LNCAP (cell line): ENCODE results near the gene RIBC2.

Experiments used
- TF ChIP-seq, protein P1 (sequence below): fragments of 450-650 bp; IDR thresholded peaks from 2 replicates; pipeline ENCODE4 v1.5.1; 2017; ENCODE audit warnings: mild to moderate bottlenecking

RIBC2 gene

GRCh38 chr22:45446216-45446615 is 32.7 kb downstream of the RIBC2 start:
- TF ChIP-seq, protein P1, sequence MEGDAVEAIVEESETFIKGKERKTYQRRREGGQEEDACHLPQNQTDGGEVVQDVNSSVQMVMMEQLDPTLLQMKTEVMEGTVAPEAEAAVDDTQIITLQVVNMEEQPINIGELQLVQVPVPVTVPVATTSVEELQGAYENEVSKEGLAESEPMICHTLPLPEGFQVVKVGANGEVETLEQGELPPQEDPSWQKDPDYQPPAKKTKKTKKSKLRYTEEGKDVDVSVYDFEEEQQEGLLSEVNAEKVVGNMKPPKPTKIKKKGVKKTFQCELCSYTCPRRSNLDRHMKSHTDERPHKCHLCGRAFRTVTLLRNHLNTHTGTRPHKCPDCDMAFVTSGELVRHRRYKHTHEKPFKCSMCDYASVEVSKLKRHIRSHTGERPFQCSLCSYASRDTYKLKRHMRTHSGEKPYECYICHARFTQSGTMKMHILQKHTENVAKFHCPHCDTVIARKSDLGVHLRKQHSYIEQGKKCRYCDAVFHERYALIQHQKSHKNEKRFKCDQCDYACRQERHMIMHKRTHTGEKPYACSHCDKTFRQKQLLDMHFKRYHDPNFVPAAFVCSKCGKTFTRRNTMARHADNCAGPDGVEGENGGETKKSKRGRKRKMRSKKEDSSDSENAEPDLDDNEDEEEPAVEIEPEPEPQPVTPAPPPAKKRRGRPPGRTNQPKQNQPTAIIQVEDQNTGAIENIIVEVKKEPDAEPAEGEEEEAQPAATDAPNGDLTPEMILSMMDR, result no peak

DNA sequence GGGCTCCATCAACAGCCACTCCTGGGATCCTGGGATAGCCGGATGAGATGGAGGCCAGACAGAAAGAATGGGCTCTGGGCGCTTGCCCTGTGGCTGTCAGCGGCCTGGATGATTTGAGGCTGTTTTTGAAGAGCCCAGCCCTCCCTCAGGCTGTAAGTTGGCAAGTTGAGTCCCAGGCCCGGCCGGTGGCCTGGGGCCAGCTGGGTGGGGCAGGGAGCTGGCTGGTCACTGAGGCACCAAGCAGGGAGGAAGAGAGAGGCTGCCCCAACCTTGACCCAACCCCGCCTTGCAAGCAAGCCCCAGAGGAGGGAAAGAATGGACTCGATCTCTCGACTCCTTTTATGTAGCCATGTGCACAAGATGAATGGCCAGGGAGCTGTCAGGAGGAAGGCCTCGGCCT is 34.9 kb downstream of the RIBC2 start:
- TF ChIP-seq, protein P1, result no peak

- TF ChIP-seq, protein P1, result no peak
These were observed 36.8 kb downstream of the RIBC2 start for GRCh38 chr22:45450101-45450785.

GRCh38 chr22:45450921-45451651 is 37.6 kb downstream of the RIBC2 start:
- TF ChIP-seq, protein P1, result no peak

GRCh38 chr22:45451972-45452371 is 38.5 kb downstream of the RIBC2 start:
- TF ChIP-seq, protein P1, result no peak

GRCh38 chr22:45452565-45453379 is 39.3 kb downstream of the RIBC2 start:
- TF ChIP-seq, protein P1, result no peak

- TF ChIP-seq, protein P1, result no peak
These were observed 40.3 kb downstream of the RIBC2 start for GRCh38 chr22:45453764-45454163.
